ENCODE measurements around the gene DNAI1.
A peak's percentile ranks its signal among the peaks of the same experiment; 100 is the strongest.

DNAI1 gene

DNA sequence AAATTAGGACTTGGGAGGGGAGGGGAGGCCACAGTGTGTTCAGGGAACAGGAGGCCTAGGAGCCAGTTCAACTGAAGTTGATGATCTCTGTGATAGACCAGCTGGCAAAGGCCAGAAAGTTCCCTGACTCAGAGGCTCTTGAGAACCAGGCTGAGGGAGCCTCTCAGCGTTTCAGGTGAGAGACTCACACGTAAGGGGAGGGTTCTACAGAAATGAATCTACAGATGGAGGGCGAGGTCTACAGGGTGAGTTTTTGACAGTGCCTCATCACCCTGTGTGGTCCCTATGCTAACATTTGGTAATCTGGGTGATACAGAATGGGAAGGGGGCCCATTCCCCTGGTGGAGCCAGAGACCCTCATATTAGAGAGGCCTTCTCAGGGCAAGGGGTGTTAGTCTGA is 32.2 kb downstream of the DNAI1 start:
- peaks cover 53% of the 10 kb centered on the region for H3K27me3 Mint-ChIP-seq
- H3K27ac Mint-ChIP-seq, result no peak overlapping the region
- H3K36me3 Mint-ChIP-seq (ENCODE audit: low read depth), result no peaks in the 10 kb centered on the region
- no peak for DNase-seq
- H3K4me3 Mint-ChIP-seq, result no peak overlapping the region
- no peaks in the 10 kb centered on the region for H3K4me1 Mint-ChIP-seq (ENCODE audit: low read depth)
- H3K9me3 Mint-ChIP-seq, result no peaks in the 10 kb centered on the region

GRCh38 chr9:34491596-34491995 is 33.0 kb downstream of the DNAI1 start:
- Mint-ChIP-seq H3K27ac (no peak overlapping the region), H3K9me3 (no peaks in the 10 kb centered on the region), H3K27me3 (peaks cover 51% of the 10 kb centered on the region), H3K36me3 (ENCODE audit: low read depth) (no peaks in the 10 kb centered on the region), H3K4me3 (no peak overlapping the region), H3K4me1 (ENCODE audit: low read depth) (no peaks in the 10 kb centered on the region)
- DNase-seq, result no peak

DNA sequence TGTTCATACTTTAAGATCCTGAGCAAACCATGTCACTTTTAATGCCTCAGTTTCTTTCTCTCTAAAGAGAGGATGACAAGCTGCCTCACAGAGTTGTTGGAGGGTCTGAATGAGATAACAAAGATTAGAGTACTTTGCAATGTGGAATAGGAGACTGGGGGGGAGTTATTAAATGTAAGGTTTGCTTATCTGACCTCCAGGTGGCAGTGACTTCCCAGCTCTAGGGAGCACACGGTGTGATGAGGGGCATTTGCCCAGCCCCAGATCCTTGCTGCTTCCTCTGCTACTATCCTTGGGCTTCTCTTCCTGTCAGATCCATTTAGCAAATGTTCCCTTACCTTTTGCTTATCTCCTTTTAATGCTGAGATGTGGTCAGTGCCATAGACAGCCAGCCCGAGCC is 33.4 kb downstream of the DNAI1 start:
- Mint-ChIP-seq H3K27me3 (peaks cover 50% of the 10 kb centered on the region), H3K4me3 (no peak overlapping the region), H3K4me1 (ENCODE audit: low read depth) (no peaks in the 10 kb centered on the region), H3K36me3 (ENCODE audit: low read depth) (no peaks in the 10 kb centered on the region), H3K9me3 (no peaks in the 10 kb centered on the region), H3K27ac (no peak overlapping the region)
- no peak for DNase-seq

DNA sequence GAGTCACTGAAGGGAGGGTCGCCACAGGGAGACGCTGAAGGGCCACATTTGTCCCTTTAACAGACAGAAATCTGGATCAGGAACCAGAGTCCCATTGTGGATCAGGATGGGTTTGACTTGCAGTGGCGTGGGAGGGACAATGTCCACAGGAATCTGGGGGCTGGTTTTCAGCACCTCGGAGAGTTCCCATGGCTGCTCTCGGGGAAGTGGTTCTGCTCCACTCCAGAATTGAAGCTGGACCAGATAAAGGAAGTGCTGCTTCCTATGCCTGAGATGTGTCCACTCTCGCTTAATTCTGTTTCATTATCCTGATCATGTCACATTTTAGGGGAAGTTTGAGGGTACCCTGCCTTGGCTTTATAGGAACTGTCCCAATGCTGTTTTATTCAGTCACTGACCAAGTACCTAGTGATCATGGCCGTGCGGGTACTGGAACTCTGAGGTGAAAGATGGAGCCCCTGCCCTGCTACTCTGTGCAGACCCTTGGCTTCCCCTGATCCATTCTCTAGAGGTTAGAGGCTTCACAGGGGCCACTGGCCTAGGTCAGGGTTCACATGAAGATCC is 35.4 kb downstream of the DNAI1 start:
- Mint-ChIP-seq H3K4me1 (ENCODE audit: low read depth) (no peaks in the 10 kb centered on the region), H3K27ac (no peak overlapping the region), H3K27me3 (peaks cover 35% of the 10 kb centered on the region), H3K36me3 (ENCODE audit: low read depth) (no peaks in the 10 kb centered on the region), H3K9me3 (no peaks in the 10 kb centered on the region), H3K4me3 (no peak overlapping the region)
- no peak for DNase-seq

DNA sequence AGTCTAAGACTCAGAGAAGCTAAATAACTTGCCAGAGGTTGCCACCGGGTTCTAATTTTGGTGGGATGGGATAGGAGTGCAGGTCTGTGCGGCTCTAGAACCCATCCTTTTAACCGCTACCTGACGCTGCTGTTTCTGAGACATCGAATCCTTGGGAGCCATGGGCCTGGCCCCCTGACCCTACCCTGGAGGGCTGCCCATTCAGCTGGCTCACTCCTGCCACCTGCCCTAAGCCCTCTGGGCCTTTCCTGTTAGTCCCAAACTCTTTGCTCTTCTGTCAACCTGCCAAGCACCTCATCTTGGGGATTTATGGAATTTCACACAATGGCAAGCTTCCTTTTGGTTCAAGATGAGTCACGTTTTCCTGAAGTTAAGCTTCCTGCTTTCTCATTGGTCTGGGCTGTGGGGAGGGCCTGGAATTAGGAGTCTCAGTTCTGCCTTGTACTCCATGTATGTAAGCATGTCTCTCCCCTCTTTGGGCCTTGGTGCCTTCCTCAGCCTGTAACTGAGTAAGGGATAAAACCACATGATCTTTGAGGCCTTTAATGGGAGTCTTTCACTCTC is 37.6 kb downstream of the DNAI1 start:
- no peak for DNase-seq
- no peak overlapping the region for H3K27ac Mint-ChIP-seq
- no peaks in the 10 kb centered on the region for H3K36me3 Mint-ChIP-seq (ENCODE audit: low read depth)
- H3K27me3 Mint-ChIP-seq, result peaks cover 25% of the 10 kb centered on the region
- H3K4me3 Mint-ChIP-seq, result no peak overlapping the region
- H3K9me3 Mint-ChIP-seq, result no peaks in the 10 kb centered on the region
- H3K4me1 Mint-ChIP-seq (ENCODE audit: low read depth), result peaks cover 14% of the 10 kb centered on the region

GRCh38 chr9:34498553-34498952 is 39.9 kb downstream of the DNAI1 start:
- no peak for DNase-seq
- H3K27me3 Mint-ChIP-seq, result peaks cover 11% of the 10 kb centered on the region
- H3K27ac Mint-ChIP-seq, result no peak overlapping the region
- no peaks in the 10 kb centered on the region for H3K36me3 Mint-ChIP-seq (ENCODE audit: low read depth)
- peaks cover 14% of the 10 kb centered on the region for H3K4me1 Mint-ChIP-seq (ENCODE audit: low read depth)
- H3K4me3 Mint-ChIP-seq, result no peak overlapping the region
- H3K9me3 Mint-ChIP-seq, result no peaks in the 10 kb centered on the region

DNA sequence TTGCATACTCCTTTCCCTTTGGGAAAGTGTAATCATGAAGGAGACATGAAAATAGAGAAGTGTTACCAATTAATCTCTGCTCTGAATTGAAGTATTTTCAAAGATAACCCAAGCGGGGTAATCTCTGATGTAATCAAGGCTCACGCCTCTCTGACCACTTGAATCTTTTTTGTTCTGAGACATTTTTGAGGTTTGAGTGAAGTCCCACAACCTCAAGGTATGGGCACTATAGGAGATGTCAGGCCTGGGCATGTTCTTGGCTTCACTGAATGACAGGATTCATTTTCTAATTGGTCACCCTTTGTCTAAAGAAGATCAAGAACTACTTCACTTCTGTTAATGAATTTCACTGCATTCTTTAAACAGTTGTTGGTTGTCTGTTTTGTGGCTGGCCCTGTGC is 40.5 kb downstream of the DNAI1 start:
- Mint-ChIP-seq H3K27me3 (peaks cover 7% of the 10 kb centered on the region), H3K4me1 (ENCODE audit: low read depth) (peaks cover 14% of the 10 kb centered on the region)

GRCh38 chr9:34500623-34501267 is 42.1 kb downstream of the DNAI1 start:
- Mint-ChIP-seq H3K27ac (no peak overlapping the region), H3K36me3 (ENCODE audit: low read depth) (no peaks in the 10 kb centered on the region), H3K27me3 (peaks cover 7% of the 10 kb centered on the region), H3K4me1 (ENCODE audit: low read depth) (peaks cover 14% of the 10 kb centered on the region), H3K9me3 (no peaks in the 10 kb centered on the region), H3K4me3 (no peak overlapping the region)
- DNase-seq, result peak; percentile 85

More for the DNA sequence above, 40.5 kb downstream of the DNAI1 start:
- no peak for DNase-seq
- Mint-ChIP-seq H3K36me3 (ENCODE audit: low read depth) (no peaks in the 10 kb centered on the region), H3K9me3 (no peaks in the 10 kb centered on the region), H3K4me3 (no peak overlapping the region), H3K27ac (no peak overlapping the region)

DNA sequence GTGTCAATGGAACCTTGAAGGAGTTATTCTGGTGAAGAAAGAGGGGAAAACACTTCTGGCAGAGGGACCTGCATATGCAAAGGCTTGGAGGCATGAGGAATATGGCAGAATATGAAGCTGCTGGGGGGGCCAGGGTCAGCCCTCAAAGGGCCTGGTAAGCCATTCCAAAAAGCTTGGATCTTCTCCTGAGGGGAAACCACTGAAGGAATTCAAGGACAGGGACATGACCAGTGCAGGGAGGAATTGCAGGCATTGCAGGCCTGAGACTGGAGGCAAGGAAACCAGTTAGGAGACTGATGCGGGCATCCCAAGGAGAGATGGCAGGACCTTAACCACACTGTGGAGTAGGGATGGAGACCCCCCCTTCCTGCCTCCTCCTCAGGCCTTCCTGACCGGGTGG is 42.8 kb downstream of the DNAI1 start:
- Mint-ChIP-seq H3K27me3 (peaks cover 7% of the 10 kb centered on the region), H3K9me3 (no peaks in the 10 kb centered on the region), H3K4me3 (no peak overlapping the region), H3K36me3 (ENCODE audit: low read depth) (no peaks in the 10 kb centered on the region), H3K27ac (no peak overlapping the region), H3K4me1 (ENCODE audit: low read depth) (peaks cover 14% of the 10 kb centered on the region)
- DNase-seq, result no peak

GRCh38 chr9:34501889-34502425 is 43.4 kb downstream of the DNAI1 start:
- H3K36me3 Mint-ChIP-seq (ENCODE audit: low read depth), result no peaks in the 10 kb centered on the region
- peaks cover 14% of the 10 kb centered on the region for H3K4me1 Mint-ChIP-seq (ENCODE audit: low read depth)
- H3K4me3 Mint-ChIP-seq, result no peak overlapping the region
- DNase-seq, result no peak
- peaks cover 7% of the 10 kb centered on the region for H3K27me3 Mint-ChIP-seq
- H3K9me3 Mint-ChIP-seq, result no peaks in the 10 kb centered on the region
- no peak overlapping the region for H3K27ac Mint-ChIP-seq

GRCh38 chr9:34502471-34502870 is 43.9 kb downstream of the DNAI1 start:
- DNase-seq, result no peak
- no peaks in the 10 kb centered on the region for H3K9me3 Mint-ChIP-seq
- peaks cover 7% of the 10 kb centered on the region for H3K27me3 Mint-ChIP-seq
- no peak overlapping the region for H3K4me3 Mint-ChIP-seq
- no peaks in the 10 kb centered on the region for H3K36me3 Mint-ChIP-seq (ENCODE audit: low read depth)
- H3K27ac Mint-ChIP-seq, result no peak overlapping the region
- peaks cover 14% of the 10 kb centered on the region for H3K4me1 Mint-ChIP-seq (ENCODE audit: low read depth)

DNA sequence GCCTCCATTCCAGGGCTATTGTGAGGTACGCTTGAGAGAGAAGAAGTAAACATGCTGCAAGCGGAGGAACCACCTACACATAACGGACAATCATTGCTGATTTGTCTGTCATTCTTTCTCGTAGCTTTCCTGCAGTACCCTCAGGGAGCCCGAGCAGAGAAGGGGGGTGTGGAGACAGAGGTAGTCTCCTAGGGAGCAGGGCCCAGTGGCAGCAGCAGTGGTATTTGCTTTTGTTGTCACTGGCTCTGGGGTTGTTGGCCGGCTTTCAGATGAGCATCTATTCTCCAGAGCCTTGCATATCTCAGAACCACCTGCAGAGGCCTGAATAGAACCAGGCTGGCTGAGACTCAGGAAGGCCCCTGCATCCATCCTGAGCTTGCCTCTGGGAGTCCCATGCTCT is 44.3 kb downstream of the DNAI1 start:
- no peaks in the 10 kb centered on the region for H3K36me3 Mint-ChIP-seq (ENCODE audit: low read depth)
- no peak for DNase-seq
- H3K4me1 Mint-ChIP-seq (ENCODE audit: low read depth), result peaks cover 14% of the 10 kb centered on the region
- no peak overlapping the region for H3K27ac Mint-ChIP-seq
- H3K27me3 Mint-ChIP-seq, result peaks cover 7% of the 10 kb centered on the region
- H3K9me3 Mint-ChIP-seq, result no peaks in the 10 kb centered on the region
- H3K4me3 Mint-ChIP-seq, result no peak overlapping the region

DNA sequence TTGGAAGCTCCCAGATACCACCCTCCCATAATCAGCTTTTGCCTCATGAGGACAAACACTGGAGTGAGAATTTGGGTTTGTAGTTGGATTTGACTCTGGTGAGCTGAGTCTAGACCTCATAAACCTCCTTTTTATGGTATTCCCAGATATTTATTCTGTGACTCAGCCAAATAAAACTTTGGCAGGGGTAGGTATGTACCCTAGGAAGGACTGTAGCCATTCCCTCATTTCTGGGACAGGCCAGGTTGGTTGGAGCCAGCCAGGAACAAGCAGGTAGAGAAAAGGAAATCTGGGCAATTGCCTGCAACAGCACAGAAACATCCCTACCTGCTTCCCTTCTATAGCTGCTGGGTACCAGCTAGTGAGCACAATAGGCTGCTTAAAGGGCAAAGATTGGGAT is 44.8 kb downstream of the DNAI1 start:
- Mint-ChIP-seq H3K4me1 (ENCODE audit: low read depth) (peaks cover 14% of the 10 kb centered on the region), H3K9me3 (no peaks in the 10 kb centered on the region), H3K4me3 (no peak overlapping the region), H3K36me3 (ENCODE audit: low read depth) (no peaks in the 10 kb centered on the region), H3K27me3 (peaks cover 7% of the 10 kb centered on the region), H3K27ac (no peak overlapping the region)
- no peak for DNase-seq

DNA sequence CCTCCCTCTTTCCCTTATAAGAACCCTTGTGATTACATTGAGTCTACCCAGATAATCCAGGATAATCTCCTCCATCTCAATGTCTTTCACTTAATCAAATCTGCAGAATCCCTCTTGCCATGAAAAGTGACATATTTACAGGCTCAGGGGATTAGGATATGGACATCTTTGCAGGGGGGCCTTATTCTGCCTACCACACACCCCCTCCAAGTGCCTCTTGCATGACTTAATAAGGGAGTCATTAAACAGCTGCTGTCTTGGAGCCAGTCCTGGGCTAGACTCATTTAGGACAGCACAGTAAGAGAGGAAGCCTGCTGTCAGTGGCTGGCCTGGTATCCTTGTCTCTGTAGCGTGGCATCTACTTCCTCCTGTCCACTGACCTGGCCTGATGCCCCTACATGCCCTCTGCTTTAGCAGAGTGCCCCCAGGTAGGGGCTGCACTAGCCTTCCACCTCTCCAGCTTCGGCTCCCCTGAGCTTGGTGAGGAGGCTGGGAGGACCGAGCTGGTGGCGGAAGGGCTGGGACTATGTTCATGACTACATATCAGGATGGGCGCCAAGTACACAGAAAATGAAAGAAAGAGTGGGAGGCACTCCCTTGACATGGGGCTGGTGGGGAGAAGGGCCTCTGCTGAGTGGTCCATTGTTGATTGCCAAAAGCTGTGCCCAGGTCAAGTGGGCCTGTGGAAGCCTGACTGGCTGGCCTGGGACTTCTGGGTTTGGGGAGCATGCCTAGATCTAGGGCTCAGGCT is 46.9 kb downstream of the DNAI1 start:
- no peak for DNase-seq
- Mint-ChIP-seq H3K9me3 (no peaks in the 10 kb centered on the region), H3K27me3 (no peaks in the 10 kb centered on the region), H3K4me1 (ENCODE audit: low read depth) (peaks cover 1% of the 10 kb centered on the region), H3K36me3 (ENCODE audit: low read depth) (no peaks in the 10 kb centered on the region), H3K4me3 (no peak overlapping the region), H3K27ac (no peak overlapping the region)

- Mint-ChIP-seq H3K27me3 (no peaks in the 10 kb centered on the region), H3K4me1 (ENCODE audit: low read depth) (no peaks in the 10 kb centered on the region), H3K9me3 (no peaks in the 10 kb centered on the region), H3K4me3 (no peak overlapping the region), H3K36me3 (ENCODE audit: low read depth) (no peaks in the 10 kb centered on the region), H3K27ac (no peak overlapping the region)
- peak; percentile 15 for DNase-seq
Observed at GRCh38 chr9:34506623-34507022, 48.0 kb downstream of the DNAI1 start.

Data from activated T-cell treated with anti-CD3 and anti-CD28 coated beads, Interleukin-2, amount 50 U/mL, for 24 hours (primary cell).